Measurements from ENCODE around the gene PPP1R9B.

GRCh38 chr17:50120475-50121253 lies 29.8 kb downstream of the PPP1R9B start:
- TF ChIP-seq BACH2 (CRISPR knock-in tag; IDR thresholded peaks at IDR 0.05; ENCODE audit: borderline replicate concordance): no peak
- TF ChIP-seq, protein P1, sequence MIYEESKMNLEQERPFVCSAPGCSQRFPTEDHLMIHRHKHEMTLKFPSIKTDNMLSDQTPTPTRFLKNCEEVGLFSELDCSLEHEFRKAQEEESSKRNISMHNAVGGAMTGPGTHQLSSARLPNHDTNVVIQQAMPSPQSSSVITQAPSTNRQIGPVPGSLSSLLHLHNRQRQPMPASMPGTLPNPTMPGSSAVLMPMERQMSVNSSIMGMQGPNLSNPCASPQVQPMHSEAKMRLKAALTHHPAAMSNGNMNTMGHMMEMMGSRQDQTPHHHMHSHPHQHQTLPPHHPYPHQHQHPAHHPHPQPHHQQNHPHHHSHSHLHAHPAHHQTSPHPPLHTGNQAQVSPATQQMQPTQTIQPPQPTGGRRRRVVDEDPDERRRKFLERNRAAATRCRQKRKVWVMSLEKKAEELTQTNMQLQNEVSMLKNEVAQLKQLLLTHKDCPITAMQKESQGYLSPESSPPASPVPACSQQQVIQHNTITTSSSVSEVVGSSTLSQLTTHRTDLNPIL (CRISPR knock-in tag; IDR thresholded peaks at IDR 0.05; ENCODE audit: low read depth): no peak

Measured in SK-N-SH treated with all-trans-retinoic acid at 6 μM for 48 hours (cell line).